ENCODE results near the gene FBXW7. TPM values are rescaled to one million over a fixed set of nuclear protein-coding genes. Genes with fewer than 3 reads are reported as not detected.

The FBXW7 gene
- total and polyA plus RNA-seq, 2 of the 8 experiments (the other 6 are each of a cell fraction or from before 2014, with no cell fraction given), result 6.0 to 26.7 TPM

DNA sequence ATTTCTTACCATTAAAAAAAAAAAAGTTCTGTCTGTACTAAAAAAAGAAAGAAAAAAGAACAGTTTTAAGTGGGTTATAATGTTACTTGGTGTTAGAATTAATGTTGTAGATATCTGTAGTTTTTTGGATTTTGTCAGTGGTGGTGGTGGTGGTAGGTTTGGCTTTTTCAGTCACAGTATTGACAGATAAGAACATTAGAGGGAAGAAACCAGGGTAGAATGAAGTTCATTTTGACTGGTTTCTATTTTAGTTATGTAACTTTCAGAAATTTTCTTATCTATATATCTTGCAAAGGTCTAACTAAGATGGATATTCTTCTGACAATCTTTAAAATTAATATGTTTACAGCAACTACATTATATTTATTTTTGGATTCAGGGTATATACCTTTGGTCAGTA, 105.4 kb downstream of the FBXW7 start:
- Histone ChIP-seq H3K79me2 (ENCODE audit: control insufficient read depth in 1 of 2, insufficient read depth in 2 of 2, low read length in 2 of 2) (peaks cover 0 to 22% of the 10 kb centered on the region in 2 experiments; a peak in 2 of 4 replicates), H3K4me3 (ENCODE audit: extremely low read depth in 1 of 4, insufficient read depth in 2 of 4, low read depth in 3 of 4, low read length in 4 of 4) (no peak overlapping the region), H3K27ac (ENCODE audit: low read depth, low read length) (no peak overlapping the region)

More for the DNA sequence above, 105.4 kb downstream of the FBXW7 start:
- H3K9me3 ChIP-seq (ENCODE audit: insufficient read depth in 2 of 2, low read depth in 1 of 2, low read length in 1 of 2), result no peaks in the 10 kb centered on the region
- no peak overlapping the region for H3K18ac ChIP-seq (ENCODE audit: extremely low read depth, low read length)
- no peak overlapping the region for H3K23ac ChIP-seq (ENCODE audit: insufficient read length)
- H2BK120ac ChIP-seq (replicated peaks; ENCODE audit: low read depth, low read length), result no peak overlapping the region
- H2BK5ac ChIP-seq (ENCODE audit: low read depth, low read length), result no peak overlapping the region
- H4K8ac ChIP-seq (ENCODE audit: extremely low read depth, insufficient read depth, low read length), result no peak overlapping the region
- H3K4ac ChIP-seq (replicated peaks; ENCODE audit: insufficient read length, low read depth, low read length), result no peak overlapping the region
- H3K4me2 ChIP-seq (ENCODE audit: insufficient read depth in 1 of 2, low read depth in 2 of 2, low read length in 2 of 2), result no peak overlapping the region
- H2BK15ac ChIP-seq (ENCODE audit: low read length), result no peak overlapping the region
- H3K9ac ChIP-seq (replicated peaks in 1 of 4; ENCODE audit: extremely low read depth in 1 of 4, low read depth in 3 of 4, low read length in 3 of 4), result no peak overlapping the region
- no peaks in the 10 kb centered on the region for H4K20me1 ChIP-seq (replicated peaks in 1 of 2; ENCODE audit: control insufficient read depth in 1 of 2, insufficient read depth in 2 of 2, low read length in 2 of 2)
- no peak overlapping the region for H4K91ac ChIP-seq (replicated peaks; ENCODE audit: insufficient read length, low read length)
- no peaks in the 10 kb centered on the region for H3K79me1 ChIP-seq (ENCODE audit: low read depth, low read length)
- H3K27me3 ChIP-seq (replicated peaks in 1 of 4; ENCODE audit: control insufficient read depth in 3 of 4, extremely low read depth in 1 of 4, insufficient read depth in 3 of 4, low read length in 3 of 4), result no peaks in the 10 kb centered on the region
- FAIRE-seq, result no peak
- TF ChIP-seq JUN (IDR thresholded peaks at IDR 0.05; ENCODE audit: low read depth, low read length), result no peak
- no peak for TF ChIP-seq POLR2AphosphoS5 (IDR thresholded peaks at IDR 0.05; ENCODE audit: low read depth, low read length)
- no peak for TF ChIP-seq RFX5 (IDR thresholded peaks at IDR 0.05; ENCODE audit: borderline replicate concordance, low read depth, low read length)
- CTCF ChIA-PET (ENCODE audit: partially characterized antibody), result no interaction called here
- no peaks in the 10 kb centered on the region for H3K36me3 ChIP-seq (ENCODE audit: control insufficient read depth in 2 of 4, insufficient read depth in 4 of 4, low read length in 3 of 4)
- no peaks in the 10 kb centered on the region for H3K23me2 ChIP-seq (ENCODE audit: low read depth, low read length)
- POLR2A ChIA-PET (ENCODE audit: partially characterized antibody), result no interaction called here
- H2AK5ac ChIP-seq (ENCODE audit: low read depth, low read length), result no peak overlapping the region
- H3K14ac ChIP-seq (ENCODE audit: insufficient read length), result no peak overlapping the region
- DNase-seq (ENCODE audit: low read depth in 1 of 2, low spot score in 2 of 2), result no peak
- no peak overlapping the region for H2BK20ac ChIP-seq (ENCODE audit: low read length)
- H3K4me1 ChIP-seq (replicated peaks in 1 of 4; ENCODE audit: control insufficient read depth in 3 of 4, insufficient read depth in 4 of 4, low read length in 3 of 4), result peaks cover 0 to 8% (median 4%) of the 10 kb centered on the region in 4 experiments; a peak in 2 of 7 replicates
- H4K5ac ChIP-seq (ENCODE audit: insufficient read length, low read depth, low read length), result no peak overlapping the region
- no peak overlapping the region for H2BK12ac ChIP-seq (ENCODE audit: low read depth, low read length)
- no peak overlapping the region for H2AFZ ChIP-seq (ENCODE audit: low read length)
- no peak overlapping the region for H3K56ac ChIP-seq (replicated peaks; ENCODE audit: insufficient read length, low read depth, low read length)
